Effector memory CD4-positive, alpha-beta T cell (primary cell): Measurements from ENCODE around the gene CD19.

ENCODE experiments used
- DNase-seq, 3 donors: peaks; one replicate each; pipeline ENCODE4 v3.0.0-alpha.2; 2020
- H3K27ac ChIP-seq: 2 replicates; pipeline ENCODE4 v1.7.0; 2013; ENCODE audit warnings: mild to moderate bottlenecking, low read length, moderate library complexity; ENCODE audit not compliant: insufficient read depth, poor library complexity, severe bottlenecking
- H3K27me3 ChIP-seq: replicated peaks from 2 replicates; pipeline ENCODE4 v1.7.0; 2013; ENCODE audit warnings: mild to moderate bottlenecking, low read length; ENCODE audit not compliant: insufficient read depth, control insufficient read depth, poor library complexity, severe bottlenecking
- H3K36me3 ChIP-seq: 2 replicates; pipeline ENCODE4 v1.7.0; 2013; ENCODE audit warnings: mild to moderate bottlenecking, low read length, moderate library complexity; ENCODE audit not compliant: control insufficient read depth, insufficient read depth
- H3K4me1 ChIP-seq: 2 replicates; pipeline ENCODE4 v1.7.0; 2013; ENCODE audit warnings: low read length, mild to moderate bottlenecking; ENCODE audit not compliant: control insufficient read depth, insufficient read depth, poor library complexity, severe bottlenecking
- H3K4me3 ChIP-seq: 2 replicates; pipeline ENCODE4 v1.7.0; 2013; ENCODE audit warnings: low read length, low read depth, mild to moderate bottlenecking; ENCODE audit not compliant: insufficient read depth, poor library complexity, severe bottlenecking
- H3K9me3 ChIP-seq: 2 replicates; pipeline ENCODE4 v1.7.0; 2013; ENCODE audit warnings: mild to moderate bottlenecking, low read length, moderate library complexity; ENCODE audit not compliant: control insufficient read depth

Gene CD19

GRCh38 chr16:28897826-28898225 lies 33.9 kb upstream of the CD19 start:
- no peaks in the 10 kb centered on the region for H3K36me3 ChIP-seq
- no peak for DNase-seq
- H3K27me3 ChIP-seq: no peaks in the 10 kb centered on the region
- H3K4me1 ChIP-seq: no peaks in the 10 kb centered on the region
- no peak overlapping the region for H3K27ac ChIP-seq
- no peak overlapping the region for H3K4me3 ChIP-seq
- no peaks in the 10 kb centered on the region for H3K9me3 ChIP-seq

GRCh38 chr16:28898266-28898665 lies 33.5 kb upstream of the CD19 start:
- Histone ChIP-seq H3K4me3 (no peak overlapping the region), H3K4me1 (no peaks in the 10 kb centered on the region), H3K27ac (no peak overlapping the region), H3K27me3 (no peaks in the 10 kb centered on the region), H3K9me3 (no peaks in the 10 kb centered on the region), H3K36me3 (no peaks in the 10 kb centered on the region)
- no peak for DNase-seq

GRCh38 chr16:28898942-28899341 lies 32.8 kb upstream of the CD19 start:
- no peak for DNase-seq
- Histone ChIP-seq H3K27ac (no peak overlapping the region), H3K27me3 (no peaks in the 10 kb centered on the region), H3K4me1 (no peaks in the 10 kb centered on the region), H3K4me3 (no peak overlapping the region), H3K36me3 (no peaks in the 10 kb centered on the region), H3K9me3 (no peaks in the 10 kb centered on the region)

GRCh38 chr16:28899882-28900590 lies 31.7 kb upstream of the CD19 start:
- no peak overlapping the region for H3K4me3 ChIP-seq
- no peak for DNase-seq

GRCh38 chr16:28900601-28901000 lies 31.2 kb upstream of the CD19 start:
- Histone ChIP-seq H3K27me3 (no peaks in the 10 kb centered on the region), H3K4me3 (no peak overlapping the region), H3K4me1 (no peaks in the 10 kb centered on the region), H3K27ac (no peak overlapping the region), H3K36me3 (no peaks in the 10 kb centered on the region), H3K9me3 (no peaks in the 10 kb centered on the region)
- DNase-seq: no peak

More at GRCh38 chr16:28899882-28900590, 31.7 kb upstream of the CD19 start:
- no peak overlapping the region for H3K27ac ChIP-seq
- H3K36me3 ChIP-seq: no peaks in the 10 kb centered on the region
- H3K27me3 ChIP-seq: no peaks in the 10 kb centered on the region
- H3K4me1 ChIP-seq: no peaks in the 10 kb centered on the region
- no peaks in the 10 kb centered on the region for H3K9me3 ChIP-seq

GRCh38 chr16:28901862-28902261 lies 29.9 kb upstream of the CD19 start:
- Histone ChIP-seq H3K27ac (no peak overlapping the region), H3K4me3 (no peak overlapping the region), H3K36me3 (no peaks in the 10 kb centered on the region), H3K9me3 (no peaks in the 10 kb centered on the region), H3K27me3 (no peaks in the 10 kb centered on the region), H3K4me1 (no peaks in the 10 kb centered on the region)
- no peak for DNase-seq

- Histone ChIP-seq H3K4me3 (no peak overlapping the region), H3K27me3 (no peaks in the 10 kb centered on the region), H3K27ac (no peak overlapping the region), H3K4me1 (no peaks in the 10 kb centered on the region), H3K36me3 (no peaks in the 10 kb centered on the region), H3K9me3 (no peaks in the 10 kb centered on the region)
- DNase-seq: no peak
These were observed 28.9 kb upstream of the CD19 start for GRCh38 chr16:28902909-28903308.

- Histone ChIP-seq H3K4me3 (no peak overlapping the region), H3K27ac (no peak overlapping the region), H3K4me1 (no peaks in the 10 kb centered on the region), H3K36me3 (peaks cover 3% of the 10 kb centered on the region), H3K9me3 (no peaks in the 10 kb centered on the region), H3K27me3 (no peaks in the 10 kb centered on the region)
- no peak for DNase-seq
These were observed 28.3 kb upstream of the CD19 start for GRCh38 chr16:28903344-28904042.

GRCh38 chr16:28904363-28904762 lies 27.4 kb upstream of the CD19 start:
- H3K9me3 ChIP-seq: no peaks in the 10 kb centered on the region
- H3K4me3 ChIP-seq: no peak overlapping the region
- no peak for DNase-seq
- H3K4me1 ChIP-seq: no peaks in the 10 kb centered on the region
- no peaks in the 10 kb centered on the region for H3K27me3 ChIP-seq
- peaks cover 5% of the 10 kb centered on the region for H3K36me3 ChIP-seq
- no peak overlapping the region for H3K27ac ChIP-seq

DNA sequence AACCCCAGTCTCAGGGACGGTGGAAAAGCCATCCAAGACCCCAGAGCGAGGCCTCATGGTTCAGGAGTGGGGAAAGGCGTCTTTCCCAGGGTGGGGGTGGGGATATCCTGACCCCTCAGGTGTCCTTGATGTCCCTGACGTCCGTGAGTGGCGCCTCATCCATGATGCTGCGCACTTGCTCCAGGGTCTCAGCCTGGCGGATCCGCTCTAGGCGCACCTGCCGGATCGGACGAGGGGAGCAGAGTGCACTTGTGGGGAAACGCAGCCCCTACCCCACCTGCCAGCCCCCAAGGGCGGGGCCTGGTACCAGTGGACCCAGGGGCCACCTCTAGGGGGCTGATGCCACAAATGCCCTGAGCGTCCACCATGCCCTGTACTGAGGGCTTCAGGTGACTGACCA lies 26.9 kb upstream of the CD19 start:
- peaks cover 5% of the 10 kb centered on the region for H3K36me3 ChIP-seq
- no peak for DNase-seq
- H3K9me3 ChIP-seq: no peaks in the 10 kb centered on the region
- no peak overlapping the region for H3K27ac ChIP-seq
- no peaks in the 10 kb centered on the region for H3K4me1 ChIP-seq
- H3K27me3 ChIP-seq: no peaks in the 10 kb centered on the region
- no peak overlapping the region for H3K4me3 ChIP-seq
